Esophagus muscularis mucosa (tissue), 3 donors: Measurements from ENCODE around the gene SHB.

Experiments
- EP300 ChIP-seq: sonication (generic); formaldehyde crosslinking; IDR thresholded peaks from one replicate; pipeline ENCODE4 v1.6.1; 2017; ENCODE audit warnings: antibody characterized with exemption
- TF ChIP-seq, protein P1 (sequence below), 3 experiments: fragments of 200-600 bp in 2 of 3; fragments of 450-650 bp in 1 of 3; sonication (generic) in 2 of 3; IDR thresholded peaks; one replicate each; pipeline ENCODE4 v1.5.1; 2017 to 2019; ENCODE audit warnings: antibody characterized with exemption in 3 of 3, mild to moderate bottlenecking in 2 of 3, moderate library complexity in 1 of 3

DNA sequence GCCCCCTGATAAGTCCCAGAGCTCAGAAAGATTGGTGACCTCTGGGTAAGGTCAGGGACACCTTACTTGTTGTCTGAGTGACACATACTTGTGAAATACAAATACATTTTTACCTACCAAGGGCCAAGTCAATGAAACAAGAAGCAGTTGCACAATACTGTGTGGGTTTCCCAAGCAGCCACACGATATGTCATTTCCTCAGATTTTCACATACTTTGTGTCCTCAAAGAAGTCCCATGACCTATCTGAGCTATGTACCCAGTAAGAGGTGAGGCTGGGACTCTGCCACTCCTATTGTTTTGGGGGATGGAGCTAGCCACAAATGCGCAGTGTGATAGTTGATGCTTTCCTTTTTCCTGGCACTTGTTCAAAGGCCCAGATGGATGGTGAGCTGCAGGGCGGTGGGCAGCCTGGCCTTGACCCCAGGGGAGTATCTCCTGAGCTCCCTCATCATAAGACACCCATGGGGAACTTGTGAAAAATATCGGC lies 160.3 kb downstream of the SHB start:
- no peak for TF ChIP-seq EP300
- TF ChIP-seq, protein P1, sequence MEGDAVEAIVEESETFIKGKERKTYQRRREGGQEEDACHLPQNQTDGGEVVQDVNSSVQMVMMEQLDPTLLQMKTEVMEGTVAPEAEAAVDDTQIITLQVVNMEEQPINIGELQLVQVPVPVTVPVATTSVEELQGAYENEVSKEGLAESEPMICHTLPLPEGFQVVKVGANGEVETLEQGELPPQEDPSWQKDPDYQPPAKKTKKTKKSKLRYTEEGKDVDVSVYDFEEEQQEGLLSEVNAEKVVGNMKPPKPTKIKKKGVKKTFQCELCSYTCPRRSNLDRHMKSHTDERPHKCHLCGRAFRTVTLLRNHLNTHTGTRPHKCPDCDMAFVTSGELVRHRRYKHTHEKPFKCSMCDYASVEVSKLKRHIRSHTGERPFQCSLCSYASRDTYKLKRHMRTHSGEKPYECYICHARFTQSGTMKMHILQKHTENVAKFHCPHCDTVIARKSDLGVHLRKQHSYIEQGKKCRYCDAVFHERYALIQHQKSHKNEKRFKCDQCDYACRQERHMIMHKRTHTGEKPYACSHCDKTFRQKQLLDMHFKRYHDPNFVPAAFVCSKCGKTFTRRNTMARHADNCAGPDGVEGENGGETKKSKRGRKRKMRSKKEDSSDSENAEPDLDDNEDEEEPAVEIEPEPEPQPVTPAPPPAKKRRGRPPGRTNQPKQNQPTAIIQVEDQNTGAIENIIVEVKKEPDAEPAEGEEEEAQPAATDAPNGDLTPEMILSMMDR (IDR thresholded peaks at IDR 0.05), result no peak
